GM12875 (cell line): ENCODE measurements around the gene PLEKHG4B.

Experiments
- H3K4me3 ChIP-seq: one replicate; pipeline ENCODE4 v1.5.1; 2011; ENCODE audit warnings: low read depth, low read length, control low read depth
- TF ChIP-seq, protein P1 (sequence below): IDR thresholded peaks from 2 replicates; pipeline ENCODE4 v1.5.1; 2011; ENCODE audit warnings: low read depth, mild to moderate bottlenecking, control low read depth, inconsistent platforms, low read length, moderate library complexity, borderline replicate concordance; ENCODE audit not compliant: insufficient read depth

Gene PLEKHG4B

DNA sequence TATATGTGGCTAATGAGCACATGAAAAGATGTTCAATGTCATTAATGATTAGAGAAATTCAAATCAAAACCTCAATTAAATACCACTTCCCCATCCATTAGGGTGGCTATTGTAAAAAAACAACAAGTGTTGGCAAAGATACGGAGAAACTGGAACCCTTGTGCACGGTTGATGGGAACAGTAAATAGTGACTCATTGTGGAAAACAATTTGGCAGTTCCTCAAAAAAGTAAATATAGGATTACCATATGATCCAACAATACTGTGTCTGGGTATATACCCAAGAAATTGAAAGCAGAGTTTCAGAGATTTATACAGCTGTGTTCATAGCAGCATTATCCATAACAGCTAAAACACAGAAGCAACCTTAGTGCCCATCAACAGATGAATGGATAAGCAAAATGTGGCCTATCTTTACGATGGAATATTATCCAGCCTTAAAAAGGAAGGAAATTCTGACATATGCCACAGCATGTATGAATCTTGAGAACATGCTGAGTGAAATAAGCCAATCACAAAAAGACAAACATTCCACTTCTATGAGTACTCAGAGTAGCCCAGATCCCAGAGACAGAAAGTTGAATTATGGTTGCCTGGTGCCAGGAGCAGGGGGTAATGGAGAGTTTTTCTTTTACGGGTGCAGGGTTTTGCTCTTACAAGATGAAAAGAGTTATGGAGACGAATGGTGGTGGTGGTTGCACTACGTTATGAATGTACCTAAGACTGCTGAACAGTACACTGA, 57.9 kb downstream of the PLEKHG4B start:
- TF ChIP-seq, protein P1, sequence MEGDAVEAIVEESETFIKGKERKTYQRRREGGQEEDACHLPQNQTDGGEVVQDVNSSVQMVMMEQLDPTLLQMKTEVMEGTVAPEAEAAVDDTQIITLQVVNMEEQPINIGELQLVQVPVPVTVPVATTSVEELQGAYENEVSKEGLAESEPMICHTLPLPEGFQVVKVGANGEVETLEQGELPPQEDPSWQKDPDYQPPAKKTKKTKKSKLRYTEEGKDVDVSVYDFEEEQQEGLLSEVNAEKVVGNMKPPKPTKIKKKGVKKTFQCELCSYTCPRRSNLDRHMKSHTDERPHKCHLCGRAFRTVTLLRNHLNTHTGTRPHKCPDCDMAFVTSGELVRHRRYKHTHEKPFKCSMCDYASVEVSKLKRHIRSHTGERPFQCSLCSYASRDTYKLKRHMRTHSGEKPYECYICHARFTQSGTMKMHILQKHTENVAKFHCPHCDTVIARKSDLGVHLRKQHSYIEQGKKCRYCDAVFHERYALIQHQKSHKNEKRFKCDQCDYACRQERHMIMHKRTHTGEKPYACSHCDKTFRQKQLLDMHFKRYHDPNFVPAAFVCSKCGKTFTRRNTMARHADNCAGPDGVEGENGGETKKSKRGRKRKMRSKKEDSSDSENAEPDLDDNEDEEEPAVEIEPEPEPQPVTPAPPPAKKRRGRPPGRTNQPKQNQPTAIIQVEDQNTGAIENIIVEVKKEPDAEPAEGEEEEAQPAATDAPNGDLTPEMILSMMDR, result no peak
- no peak overlapping the region for H3K4me3 ChIP-seq

DNA sequence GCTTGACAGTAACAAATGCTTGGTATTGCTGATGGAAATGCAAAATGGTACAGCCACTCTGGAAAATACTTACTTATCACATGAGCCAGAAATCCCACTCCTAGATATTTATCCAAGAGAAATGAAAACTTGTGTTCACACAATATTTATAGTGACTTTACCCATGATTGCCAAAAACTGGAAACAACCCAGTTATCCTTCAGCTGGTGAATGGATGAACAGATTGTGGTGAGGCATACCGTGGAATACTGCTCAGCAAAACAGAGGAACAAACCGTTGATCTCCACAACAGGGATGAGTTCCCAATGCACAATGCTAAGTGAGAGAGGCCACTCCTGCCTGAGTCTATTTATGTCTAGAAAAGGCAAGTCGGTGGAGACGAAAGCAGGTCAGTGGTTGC, 58.8 kb downstream of the PLEKHG4B start:
- H3K4me3 ChIP-seq, result no peak overlapping the region
- TF ChIP-seq, protein P1, result no peak

DNA sequence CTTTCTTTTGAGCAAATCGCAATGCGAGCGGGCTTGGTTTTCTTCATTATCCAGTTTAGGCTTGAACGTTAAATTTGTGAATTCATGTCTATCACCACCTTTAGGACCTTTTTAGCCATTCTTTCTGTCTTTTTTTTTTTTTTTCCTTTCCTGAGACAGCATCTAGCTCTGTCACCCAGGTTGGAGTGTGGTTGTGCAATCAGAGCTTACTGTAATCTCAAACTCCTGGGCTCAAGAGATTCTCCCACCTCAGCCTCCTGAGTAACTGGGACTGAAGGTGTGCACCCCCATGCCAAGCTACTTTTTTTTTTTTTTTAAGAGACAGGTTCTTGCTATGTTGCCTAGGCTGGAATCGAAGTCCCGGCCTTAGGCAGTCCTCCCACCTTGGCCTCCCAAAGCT, 60.1 kb downstream of the PLEKHG4B start:
- H3K4me3 ChIP-seq, result no peak overlapping the region
- TF ChIP-seq, protein P1, result no peak

DNA sequence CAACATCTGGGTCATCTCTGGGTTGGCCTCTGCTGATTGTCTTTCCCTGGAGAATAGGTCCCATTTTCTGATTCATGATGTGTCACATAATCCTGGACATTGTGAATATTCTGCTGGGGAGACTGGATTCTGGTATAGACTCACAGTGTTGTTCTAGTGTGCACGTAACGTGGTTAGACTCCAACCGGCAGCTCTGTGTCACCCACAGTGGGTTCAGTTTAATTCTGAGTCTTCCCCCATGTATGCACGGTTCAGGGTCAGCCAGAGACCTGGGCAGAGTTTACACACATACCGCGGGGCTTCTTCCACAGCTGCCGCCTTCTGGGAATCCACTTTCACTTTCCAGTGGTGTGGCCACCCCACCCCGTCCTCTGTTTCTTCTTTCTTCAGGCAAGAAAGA, 61.3 kb downstream of the PLEKHG4B start:
- no peak overlapping the region for H3K4me3 ChIP-seq
- TF ChIP-seq, protein P1, result no peak

DNA sequence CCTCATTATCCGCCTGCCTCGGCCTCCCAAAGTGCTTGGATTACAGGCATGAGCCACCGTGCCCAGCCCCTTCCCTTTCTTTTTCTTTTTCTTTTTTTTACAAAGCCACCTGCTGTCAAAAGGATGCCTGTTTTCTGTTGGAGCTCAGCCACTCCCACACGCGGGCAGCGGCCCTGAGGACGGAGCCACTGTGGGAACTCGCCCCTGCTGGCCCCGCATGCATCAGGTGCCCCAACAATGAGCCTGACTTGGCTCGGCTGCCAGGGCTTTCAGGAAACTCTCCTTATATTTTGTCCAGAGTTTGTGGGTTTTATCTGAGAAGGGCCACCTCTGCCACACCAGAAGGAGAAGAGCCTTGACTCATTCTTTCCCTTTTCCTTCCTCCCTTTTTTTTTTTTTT, 62.3 kb downstream of the PLEKHG4B start:
- no peak overlapping the region for H3K4me3 ChIP-seq
- TF ChIP-seq, protein P1, result no peak

DNA sequence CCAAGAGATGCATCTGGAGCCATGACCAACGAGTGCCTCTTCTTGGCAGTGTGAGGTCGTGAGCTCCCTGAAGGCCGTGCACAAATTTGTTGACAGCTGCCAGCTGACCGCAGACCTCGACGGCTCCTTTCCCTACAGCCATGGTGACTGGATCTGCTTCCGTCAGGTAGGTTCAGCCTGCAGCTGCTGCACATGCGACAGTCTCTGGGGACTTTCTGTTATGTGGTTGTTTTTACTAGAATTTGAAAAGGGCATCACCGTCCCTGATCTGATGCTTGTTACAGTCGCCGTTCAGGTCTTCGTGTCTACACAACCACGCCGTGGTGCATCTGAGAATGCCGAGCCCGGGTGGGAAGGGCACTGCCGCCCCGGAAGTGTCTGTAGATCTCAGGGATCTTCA, 62.9 kb downstream of the PLEKHG4B start:
- no peak overlapping the region for H3K4me3 ChIP-seq
- TF ChIP-seq, protein P1, result no peak

DNA sequence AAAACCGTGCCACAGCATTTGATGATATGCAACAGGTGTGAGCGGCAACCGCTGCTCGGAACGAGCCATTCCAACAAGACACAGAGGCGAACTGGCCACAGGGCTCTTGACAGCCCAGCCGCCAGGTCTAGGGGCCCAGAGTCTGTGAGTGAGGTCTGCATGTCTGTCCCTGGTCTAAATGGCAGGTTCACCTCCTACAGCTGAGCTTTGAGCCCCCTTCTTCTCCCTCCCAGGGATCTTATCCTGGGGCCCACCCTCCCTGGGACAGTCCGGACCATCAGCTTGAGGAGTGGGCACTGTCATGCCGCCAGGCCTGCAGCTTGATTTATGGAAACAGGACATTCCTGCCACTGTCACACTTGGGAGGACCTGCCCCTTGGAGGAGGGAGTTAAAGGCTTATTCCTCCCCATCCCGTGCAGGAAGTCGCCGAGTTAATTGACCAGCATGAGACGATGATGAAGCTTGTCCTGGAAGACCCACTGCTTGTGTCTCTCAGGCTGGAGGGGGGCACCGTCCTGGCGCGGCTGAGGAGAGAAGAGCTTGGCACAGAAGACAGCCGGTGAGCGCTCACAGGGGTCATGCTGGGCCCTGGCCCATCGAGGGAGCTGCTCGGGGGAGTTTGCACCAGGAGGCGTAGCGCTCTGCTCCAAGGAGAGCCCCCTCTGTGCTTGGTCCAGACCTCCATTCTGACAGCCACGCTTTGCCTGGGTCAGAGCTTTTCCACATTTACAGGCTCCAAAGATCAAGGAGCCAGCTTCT, 63.9 kb downstream of the PLEKHG4B start:
- no peak overlapping the region for H3K4me3 ChIP-seq
- TF ChIP-seq, protein P1, result no peak
